Natural killer cell (primary cell): ENCODE results near the gene MRPL57. TPM values are rescaled to one million over a fixed set of nuclear protein-coding genes. Genes with fewer than 3 reads are reported as not detected.
"Not testable (repeated sequence)": the region's sequence is repeated elsewhere in the genome, so short reads cannot be mapped to it uniquely, and the experiment has no call there.

Experiments
- ATAC-seq, 3 donors: fragments of 150-1000 bp in 2 of 3; fragments of 200-7000 bp in 1 of 3; cut with Tn5 transposase; 1 replicate in 1 of 3; 2 replicates in 2 of 3; pipeline ENCODE4 v1.10.0; 2021; ENCODE audit warnings: mild to moderate bottlenecking in 2 of 3, moderate library complexity in 2 of 3
- DNase-seq, 2 donors: peaks; one replicate each; pipeline versions ENCODE4 v3.0.0 to v3.0.0-alpha.2; 2013 to 2021; ENCODE audit warnings: mixed read lengths in 1 of 2
- H3K27ac ChIP-seq: one replicate; pipeline ENCODE4 v1.5.1; 2013; ENCODE audit warnings: mild to moderate bottlenecking, low read length
- H3K27me3 ChIP-seq: one replicate; pipeline ENCODE4 v1.6.1; 2013; ENCODE audit warnings: low read length; ENCODE audit not compliant: control insufficient read depth, insufficient read depth
- H3K36me3 ChIP-seq: one replicate; pipeline ENCODE4 v1.6.1; 2013; ENCODE audit warnings: low read length; ENCODE audit not compliant: control insufficient read depth, insufficient read depth
- H3K4me1 ChIP-seq: one replicate; pipeline ENCODE4 v1.6.1; 2013; ENCODE audit warnings: low read length; ENCODE audit not compliant: control insufficient read depth, insufficient read depth
- H3K4me3 ChIP-seq: one replicate; pipeline ENCODE4 v1.5.1; 2013; ENCODE audit warnings: low read length
- H3K9me3 ChIP-seq: one replicate; pipeline ENCODE4 v1.6.1; 2013; ENCODE audit warnings: low read length; ENCODE audit not compliant: control insufficient read depth, insufficient read depth
- H3K27ac Mint-ChIP-seq, 2 donors: one replicate each; pipeline ENCODE4 v1.8.0; 2022; ENCODE audit warnings: mild to moderate bottlenecking in 2 of 2, mixed read lengths in 2 of 2, moderate library complexity in 1 of 2
- H3K27me3 Mint-ChIP-seq, 2 donors: one replicate each; pipeline ENCODE4 v1.8.0; 2022; ENCODE audit warnings: low read depth in 2 of 2, mixed read lengths in 2 of 2
- H3K36me3 Mint-ChIP-seq: one replicate; pipeline ENCODE4 v1.8.0; 2022; ENCODE audit warnings: mixed read lengths
- H3K4me1 Mint-ChIP-seq, 2 donors: one replicate each; pipeline ENCODE4 v1.8.0; 2022; ENCODE audit warnings: mixed read lengths in 2 of 2
- H3K4me3 Mint-ChIP-seq: one replicate; pipeline ENCODE4 v1.8.0; 2022; ENCODE audit warnings: mild to moderate bottlenecking, moderate library complexity, mixed read lengths
- H3K9me3 Mint-ChIP-seq, 2 donors: one replicate each; pipeline ENCODE4 v1.8.0; 2022; ENCODE audit warnings: mixed read lengths in 2 of 2
- WGBS: methylation state at CpG from one replicate; pipeline ENCODE4 v1.1.7; 2013; ENCODE audit warnings: missing lambda C conversion rate; ENCODE audit not compliant: insufficient coverage; 5-methylcytosine and 5-hydroxymethylcytosine counted together
- intact Hi-C: fragments of 100-400 bp; cut with micrococcal nuclease; formaldehyde crosslinking; loops from one replicate; pipeline ENCODE4 v1.14.2; 2022
- total RNA-seq, 4 donors: library from RNA; stranded (reverse); fragments of 120-200 nt in 1 of 4; gene quantifications; one replicate each; pipeline versions ENCODE4 v1.2.3 to v1.2.4, GENCODE V29; 2013 to 2022
- TF ChIP-seq, protein P1 (sequence below): fragments of 200-600 bp; IDR thresholded peaks from one replicate; pipeline ENCODE4 v1.8.0; 2022; ENCODE audit warnings: antibody characterized with exemption

Gene MRPL57
- total RNA-seq, 3 donors from 2014 or later (not counting 1 experiment from before 2014, with no cell fraction given), result 7.8 to 9.9 (median 8.3) TPM

DNA sequence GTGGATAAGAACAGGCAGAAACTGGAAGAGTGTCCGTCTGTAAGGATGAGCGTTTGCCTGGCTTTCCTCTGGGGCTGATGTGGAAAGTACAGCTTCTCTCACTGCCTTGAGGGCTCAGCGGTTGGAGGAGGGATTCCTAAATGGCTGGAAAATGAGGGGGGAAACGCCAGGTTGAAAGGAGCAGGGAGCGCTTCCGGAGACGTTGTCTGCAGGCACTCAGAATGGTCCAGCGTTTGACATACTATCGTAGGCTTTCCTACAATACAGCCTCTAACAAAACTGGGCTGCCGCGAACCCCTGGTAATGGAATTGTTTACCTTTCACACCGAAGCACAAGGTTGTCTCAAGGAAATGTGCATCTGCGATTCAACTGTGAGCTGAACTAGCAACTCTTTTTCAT, 39.9 kb downstream of the MRPL57 start:
- WGBS, result 85% methylated on average over 13 of the region's 13 CpGs
- no peaks in the 10 kb centered on the region for H3K36me3 ChIP-seq
- H3K4me1 ChIP-seq, result peaks cover 12% of the 10 kb centered on the region
- H3K4me3 ChIP-seq, result no peak overlapping the region
- peaks cover 3% of the 10 kb centered on the region for H3K27me3 ChIP-seq
- Mint-ChIP-seq H3K27me3 (peaks cover 38 to 64% of the 10 kb centered on the region in 2 donors), H3K27ac (no peak overlapping the region), H3K9me3 (peaks cover 2 to 3% of the 10 kb centered on the region in 2 donors), H3K4me1 (peaks cover 18 to 19% of the 10 kb centered on the region in 2 donors), H3K36me3 (peaks cover 11% of the 10 kb centered on the region), H3K4me3 (no peak overlapping the region)
- peaks cover 5% of the 10 kb centered on the region for H3K9me3 ChIP-seq
- intact Hi-C loops, result no loop called here
- TF ChIP-seq, protein P1, sequence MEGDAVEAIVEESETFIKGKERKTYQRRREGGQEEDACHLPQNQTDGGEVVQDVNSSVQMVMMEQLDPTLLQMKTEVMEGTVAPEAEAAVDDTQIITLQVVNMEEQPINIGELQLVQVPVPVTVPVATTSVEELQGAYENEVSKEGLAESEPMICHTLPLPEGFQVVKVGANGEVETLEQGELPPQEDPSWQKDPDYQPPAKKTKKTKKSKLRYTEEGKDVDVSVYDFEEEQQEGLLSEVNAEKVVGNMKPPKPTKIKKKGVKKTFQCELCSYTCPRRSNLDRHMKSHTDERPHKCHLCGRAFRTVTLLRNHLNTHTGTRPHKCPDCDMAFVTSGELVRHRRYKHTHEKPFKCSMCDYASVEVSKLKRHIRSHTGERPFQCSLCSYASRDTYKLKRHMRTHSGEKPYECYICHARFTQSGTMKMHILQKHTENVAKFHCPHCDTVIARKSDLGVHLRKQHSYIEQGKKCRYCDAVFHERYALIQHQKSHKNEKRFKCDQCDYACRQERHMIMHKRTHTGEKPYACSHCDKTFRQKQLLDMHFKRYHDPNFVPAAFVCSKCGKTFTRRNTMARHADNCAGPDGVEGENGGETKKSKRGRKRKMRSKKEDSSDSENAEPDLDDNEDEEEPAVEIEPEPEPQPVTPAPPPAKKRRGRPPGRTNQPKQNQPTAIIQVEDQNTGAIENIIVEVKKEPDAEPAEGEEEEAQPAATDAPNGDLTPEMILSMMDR, result no peak
- H3K27ac ChIP-seq, result no peak overlapping the region
- ATAC-seq (no peak), DNase-seq (no peak)

DNA sequence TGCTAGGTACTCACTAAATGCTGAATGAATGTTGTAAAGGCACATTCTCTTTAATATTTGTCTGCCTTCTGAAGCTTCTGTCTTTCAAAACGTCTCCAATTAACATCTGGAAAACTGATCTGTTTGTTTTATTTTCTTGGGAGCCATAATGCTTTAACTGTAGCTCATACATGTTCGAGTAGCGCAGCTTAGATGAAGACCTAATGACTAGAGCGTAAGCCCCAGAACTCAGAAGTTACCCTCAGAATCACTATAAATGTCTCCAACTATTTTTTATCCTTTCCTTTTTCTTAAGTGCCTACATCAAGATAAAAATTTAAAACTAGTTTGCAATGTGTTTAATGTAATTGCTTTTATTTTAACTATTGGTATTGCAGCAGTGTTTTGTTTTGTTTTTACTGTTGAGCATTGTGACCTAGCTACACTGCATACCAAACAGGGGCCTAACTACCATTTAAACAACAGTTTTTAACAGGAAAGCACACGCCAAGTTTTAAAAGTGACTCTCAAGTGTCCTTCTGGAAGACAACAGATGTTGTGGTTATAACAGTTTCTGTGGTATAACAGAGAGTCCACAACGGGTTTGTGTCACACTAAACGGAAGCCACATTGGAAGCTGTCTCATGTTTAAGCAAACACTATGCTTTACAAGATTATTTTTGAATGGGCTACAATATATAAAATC, 42.0 kb downstream of the MRPL57 start:
- peaks cover 18 to 19% of the 10 kb centered on the region in 2 donors for H3K4me1 Mint-ChIP-seq
- TF ChIP-seq, protein P1, result no peak
- peaks cover 11% of the 10 kb centered on the region for H3K36me3 Mint-ChIP-seq
- intact Hi-C loops, result no loop called here
- H3K27ac ChIP-seq, result no peak overlapping the region
- ATAC-seq, result peak; percentile 80 to 94 (median 82)
- peaks cover 6% of the 10 kb centered on the region for H3K27me3 ChIP-seq
- no peak overlapping the region for H3K4me3 ChIP-seq
- H3K27ac Mint-ChIP-seq, result peak overlapping the region; percentile 19 to 30
- H3K4me1 ChIP-seq, result peaks cover 12% of the 10 kb centered on the region
- H3K9me3 Mint-ChIP-seq, result peaks cover 2 to 7% of the 10 kb centered on the region in 2 donors
- no peaks in the 10 kb centered on the region for H3K36me3 ChIP-seq
- peak in 1 of 2 donors; percentile 24 for DNase-seq
- H3K9me3 ChIP-seq, result no peaks in the 10 kb centered on the region
- peak overlapping the region; percentile 85 for H3K4me3 Mint-ChIP-seq
- WGBS, result 29% methylated on average over 7 of the region's 7 CpGs
- peaks cover 35 to 64% of the 10 kb centered on the region in 2 donors for H3K27me3 Mint-ChIP-seq

DNA sequence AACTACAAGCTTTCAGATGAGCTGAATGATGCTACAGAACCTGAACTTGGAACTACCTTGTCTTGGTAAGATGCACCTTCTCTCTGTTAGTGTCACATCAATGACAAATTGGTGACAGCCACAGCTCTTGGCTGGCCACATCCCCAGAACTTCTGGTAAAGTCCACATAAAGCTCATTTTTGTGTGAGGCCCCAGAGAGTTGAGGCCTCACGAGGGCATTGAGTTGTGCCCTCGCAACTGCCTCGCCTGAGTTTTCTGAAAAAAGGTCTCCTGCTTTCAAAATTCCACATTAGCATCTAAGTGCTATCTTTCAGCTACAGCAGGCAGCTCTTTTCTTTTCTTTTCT, 42.6 kb downstream of the MRPL57 start:
- peak in 1 of 3 donors; percentile 59 for ATAC-seq
- H3K36me3 ChIP-seq, result no peaks in the 10 kb centered on the region
- Mint-ChIP-seq H3K27ac (peak overlapping the region; percentile 19 to 30), H3K4me1 (peaks cover 18 to 19% of the 10 kb centered on the region in 2 donors), H3K27me3 (peaks cover 33 to 61% of the 10 kb centered on the region in 2 donors), H3K4me3 (peak overlapping the region; percentile 85), H3K36me3 (peaks cover 11% of the 10 kb centered on the region), H3K9me3 (peaks cover 2 to 7% of the 10 kb centered on the region in 2 donors)
- no peak for DNase-seq
- peaks cover 12% of the 10 kb centered on the region for H3K4me1 ChIP-seq
- WGBS, result 3% methylated on average over 3 of the region's 3 CpGs
- H3K4me3 ChIP-seq, result no peak overlapping the region
- TF ChIP-seq, protein P1, result no peak
- H3K27ac ChIP-seq, result no peak overlapping the region
- intact Hi-C loops, result no loop called here
- peaks cover 6% of the 10 kb centered on the region for H3K27me3 ChIP-seq
- H3K9me3 ChIP-seq, result no peaks in the 10 kb centered on the region

DNA sequence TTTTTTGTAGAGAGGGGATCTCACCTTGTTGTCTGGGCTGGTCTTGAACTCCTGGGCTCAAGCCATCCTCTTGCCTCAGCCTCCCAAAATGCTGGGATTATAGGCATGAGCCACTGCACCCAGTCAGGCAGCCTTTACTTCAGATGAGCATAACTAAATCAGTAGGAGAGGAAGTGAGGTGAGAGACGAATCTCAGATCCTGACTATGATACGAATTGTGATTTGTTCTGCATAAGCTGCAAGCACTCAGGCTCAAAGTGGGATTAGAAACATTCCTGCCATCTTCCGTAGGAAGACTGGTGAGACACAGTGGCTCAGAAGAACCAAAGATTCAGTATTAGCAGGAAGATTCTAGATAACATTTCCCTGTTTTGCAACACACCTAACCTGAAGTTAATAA, 43.3 kb downstream of the MRPL57 start:
- H3K27ac ChIP-seq, intact Hi-C loops, ATAC-seq, H3K9me3 ChIP-seq, H3K36me3 ChIP-seq, H3K27me3 ChIP-seq, DNase-seq, H3K4me3 ChIP-seq, H3K9me3 Mint-ChIP-seq: not testable (repeated sequence)
- Mint-ChIP-seq H3K4me1 (peaks cover 18 to 19% of the 10 kb centered on the region in 2 donors), H3K4me3 (peak overlapping the region; percentile 85), H3K36me3 (peaks cover 11% of the 10 kb centered on the region), H3K27me3 (peaks cover 37 to 60% of the 10 kb centered on the region in 2 donors), H3K27ac (peak overlapping the region in 1 of 2 donors; percentile 19)
- peaks cover 12% of the 10 kb centered on the region for H3K4me1 ChIP-seq
- 47% methylated on average over 3 of the region's 3 CpGs for WGBS
